Coronary artery (tissue), 2 donors: Measurements from ENCODE around the gene SPRED2.

Experiments used
- DNase-seq: peaks from one replicate; pipeline ENCODE4 v3.0.0-alpha.2; 2017; ENCODE audit warnings: low spot score
- H3K27ac ChIP-seq, 2 donors: fragments of 200-600 bp; sonication (generic); one replicate each; pipeline ENCODE4 v1.5.1; 2016 to 2019
- H3K4me3 ChIP-seq: fragments of 200-600 bp; sonication (generic); 2 replicates; pipeline ENCODE4 v1.5.1; 2016; ENCODE audit warnings: mild to moderate bottlenecking, moderate library complexity
- TF ChIP-seq, protein P1 (sequence below): fragments of 200-600 bp; sonication (generic); IDR thresholded peaks from one replicate; pipeline ENCODE4 v1.5.1; 2019; ENCODE audit warnings: antibody characterized with exemption

The SPRED2 gene

DNA sequence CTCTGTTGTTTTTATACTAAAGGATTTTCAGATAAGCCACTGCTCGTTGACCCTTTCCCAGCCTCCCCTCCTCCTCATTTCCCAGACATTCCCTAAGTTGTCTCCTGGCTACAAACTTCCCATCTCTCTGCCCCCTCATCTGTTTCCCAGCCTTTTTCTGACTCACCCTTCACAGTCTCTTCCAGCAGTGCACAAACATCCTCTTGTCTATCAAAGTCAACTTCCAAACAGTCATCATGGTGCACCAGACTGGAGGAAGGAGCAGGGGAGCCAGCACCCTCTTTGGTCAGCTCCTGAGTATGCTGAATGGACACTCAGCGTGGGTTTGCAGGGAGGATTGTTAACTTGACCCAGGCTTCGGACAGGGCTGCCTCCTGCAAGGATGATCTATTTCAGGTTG is 26.6 kb upstream of the SPRED2 start:
- no peak overlapping the region for H3K4me3 ChIP-seq
- no peak for DNase-seq
- TF ChIP-seq, protein P1, sequence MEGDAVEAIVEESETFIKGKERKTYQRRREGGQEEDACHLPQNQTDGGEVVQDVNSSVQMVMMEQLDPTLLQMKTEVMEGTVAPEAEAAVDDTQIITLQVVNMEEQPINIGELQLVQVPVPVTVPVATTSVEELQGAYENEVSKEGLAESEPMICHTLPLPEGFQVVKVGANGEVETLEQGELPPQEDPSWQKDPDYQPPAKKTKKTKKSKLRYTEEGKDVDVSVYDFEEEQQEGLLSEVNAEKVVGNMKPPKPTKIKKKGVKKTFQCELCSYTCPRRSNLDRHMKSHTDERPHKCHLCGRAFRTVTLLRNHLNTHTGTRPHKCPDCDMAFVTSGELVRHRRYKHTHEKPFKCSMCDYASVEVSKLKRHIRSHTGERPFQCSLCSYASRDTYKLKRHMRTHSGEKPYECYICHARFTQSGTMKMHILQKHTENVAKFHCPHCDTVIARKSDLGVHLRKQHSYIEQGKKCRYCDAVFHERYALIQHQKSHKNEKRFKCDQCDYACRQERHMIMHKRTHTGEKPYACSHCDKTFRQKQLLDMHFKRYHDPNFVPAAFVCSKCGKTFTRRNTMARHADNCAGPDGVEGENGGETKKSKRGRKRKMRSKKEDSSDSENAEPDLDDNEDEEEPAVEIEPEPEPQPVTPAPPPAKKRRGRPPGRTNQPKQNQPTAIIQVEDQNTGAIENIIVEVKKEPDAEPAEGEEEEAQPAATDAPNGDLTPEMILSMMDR = no peak
- no peak overlapping the region for H3K27ac ChIP-seq

GRCh38 chr2:65456886-65457285 is 24.5 kb upstream of the SPRED2 start:
- Histone ChIP-seq H3K4me3 (no peak overlapping the region), H3K27ac (no peak overlapping the region)
- no peak for DNase-seq
- TF ChIP-seq, protein P1 = no peak

- no peak overlapping the region for H3K27ac ChIP-seq
- H3K4me3 ChIP-seq = no peak overlapping the region
- no peak for DNase-seq
- TF ChIP-seq, protein P1 = no peak
Observed at GRCh38 chr2:65456064-65456463, 23.7 kb upstream of the SPRED2 start.

- TF ChIP-seq, protein P1 = no peak
- Histone ChIP-seq H3K4me3 (no peak overlapping the region), H3K27ac (no peak overlapping the region)
- DNase-seq = no peak
Observed at GRCh38 chr2:65453916-65454315, 21.5 kb upstream of the SPRED2 start.

DNA sequence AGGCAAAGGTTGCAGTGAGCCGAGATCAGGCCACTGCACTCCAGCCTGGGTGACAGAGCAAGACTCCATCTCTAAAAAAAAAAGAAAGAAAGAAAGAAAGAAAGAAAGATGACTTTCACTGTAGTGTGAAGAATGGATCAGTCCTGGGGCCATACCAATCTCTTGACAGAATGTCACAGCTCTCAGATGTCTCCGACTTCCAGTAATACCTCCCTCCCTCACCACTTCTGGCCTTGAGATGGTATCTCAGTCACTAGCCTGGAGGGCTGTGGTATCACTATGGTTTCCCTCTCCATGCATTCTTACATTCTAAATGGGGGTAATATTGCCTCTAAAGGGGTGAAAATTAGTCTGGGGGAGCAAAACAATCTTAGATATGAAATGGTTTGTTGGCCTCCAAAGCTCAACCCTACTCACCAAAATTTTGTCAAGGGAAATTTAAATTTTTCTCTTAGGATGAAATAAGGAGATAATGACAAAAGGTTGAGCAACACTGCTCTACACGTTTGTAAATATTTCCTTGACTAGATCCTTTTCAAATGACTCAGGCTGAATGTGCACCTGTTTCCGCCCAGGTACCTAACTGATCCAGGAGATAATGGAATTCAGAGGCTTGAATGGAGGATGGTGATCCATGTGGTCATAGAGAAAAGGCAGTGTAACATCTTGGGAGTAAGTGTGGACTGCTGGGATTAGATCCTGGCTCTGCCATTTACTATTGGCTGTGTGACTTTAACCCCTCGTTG is 19.9 kb upstream of the SPRED2 start:
- no peak for DNase-seq
- no peak overlapping the region for H3K27ac ChIP-seq
- TF ChIP-seq, protein P1 = no peak
- H3K4me3 ChIP-seq = no peak overlapping the region

- H3K4me3 ChIP-seq = no peak overlapping the region
- H3K27ac ChIP-seq = no peak overlapping the region
- DNase-seq = no peak
- TF ChIP-seq, protein P1 = no peak
Observed at GRCh38 chr2:65450810-65451209, 18.4 kb upstream of the SPRED2 start.

- no peak for DNase-seq
- Histone ChIP-seq H3K27ac (no peak overlapping the region), H3K4me3 (no peak overlapping the region)
- TF ChIP-seq, protein P1 = no peak
Observed at GRCh38 chr2:65450393-65450792, 18.0 kb upstream of the SPRED2 start.
